H1 (cell line): ENCODE measurements around the gene TMEM44. TPM values are rescaled to one million over a fixed set of nuclear protein-coding genes. Genes with fewer than 3 reads are reported as not detected.

Source experiments
- CTCF ChIA-PET: fragments of 300-600 bp; sonication (Branson Sonifier 250); formaldehyde crosslinking; loops from one replicate; lab custom pipeline; 2021; ENCODE audit not compliant: partially characterized antibody; lab: Charles Lee
- POLR2A ChIA-PET: fragments of 300-600 bp; sonication (Branson Sonifier 250); formaldehyde crosslinking; loops from one replicate; lab custom pipeline; 2021; ENCODE audit warnings: inconsistent platforms; ENCODE audit not compliant: partially characterized antibody; lab: Charles Lee
- DNase-seq, 2 experiments: peaks; one replicate each; pipeline versions ENCODE4 v3.0.0 to v3.0.0-alpha.2; 2010 to 2022; ENCODE audit warnings: low spot score in 2 of 2, low read depth in 1 of 2, mixed read lengths in 1 of 2
- FAIRE-seq: peaks from 2 replicates; lab custom pipeline; 2011; peaks lifted over from hg19 to GRCh38; lab: Jason Lieb, UNC
- H2AFZ ChIP-seq: 2 replicates; pipeline ENCODE4 v1.8.1; 2012; ENCODE audit warnings: low read length, inconsistent platforms
- H2AK5ac ChIP-seq: 2 replicates; pipeline ENCODE4 v1.6.1; 2013; ENCODE audit warnings: low read depth, low read length
- H2BK120ac ChIP-seq: replicated peaks from 2 replicates; pipeline ENCODE3; 2013; ENCODE audit warnings: low read depth, low read length, inconsistent platforms
- H2BK12ac ChIP-seq: 2 replicates; pipeline ENCODE4 v1.6.1; 2013; ENCODE audit warnings: low read depth, low read length
- H2BK15ac ChIP-seq: 2 replicates; pipeline ENCODE4 v1.6.1; 2013; ENCODE audit warnings: low read length
- H2BK20ac ChIP-seq: 2 replicates; pipeline ENCODE4 v1.6.1; 2013; ENCODE audit warnings: low read length
- H2BK5ac ChIP-seq: 2 replicates; pipeline ENCODE4 v1.6.1; 2013; ENCODE audit warnings: low read depth, low read length
- H3K14ac ChIP-seq: 2 replicates; pipeline ENCODE4 v1.6.1; 2013; ENCODE audit warnings: inconsistent platforms; ENCODE audit not compliant: insufficient read length
- H3K18ac ChIP-seq: 2 replicates; pipeline ENCODE4 v1.6.1; 2013; ENCODE audit warnings: low read length; ENCODE audit errors: extremely low read depth
- H3K23ac ChIP-seq: 2 replicates; pipeline ENCODE4 v1.6.1; 2013; ENCODE audit warnings: inconsistent platforms; ENCODE audit not compliant: insufficient read length
- H3K23me2 ChIP-seq: 2 replicates; pipeline ENCODE4 v1.6.1; 2013; ENCODE audit warnings: low read depth, low read length
- H3K27ac ChIP-seq: 2 replicates; pipeline ENCODE4 v1.6.1; 2011; ENCODE audit warnings: low read depth, low read length, inconsistent platforms
- H3K27me3 ChIP-seq, 4 experiments: replicated peaks in 1 of 4; 1 replicate in 1 of 4; 2 replicates in 3 of 4; pipeline versions ENCODE4 v1.6.1 to v1.8.1; 2011 to 2013; ENCODE audit warnings: low read length in 3 of 4, mild to moderate bottlenecking in 3 of 4, inconsistent platforms in 2 of 4, mixed read lengths in 2 of 4, moderate library complexity in 1 of 4; ENCODE audit not compliant: control insufficient read depth in 3 of 4, insufficient read depth in 3 of 4; ENCODE audit errors: extremely low read depth in 1 of 4
- H3K36me3 ChIP-seq, 4 experiments: 2 replicates each; pipeline versions ENCODE4 v1.6.1 to v1.8.1; 2011 to 2013; ENCODE audit warnings: mild to moderate bottlenecking in 4 of 4, low read length in 3 of 4, moderate library complexity in 2 of 4, control low read depth in 1 of 4, inconsistent platforms in 1 of 4; ENCODE audit not compliant: insufficient read depth in 4 of 4, control insufficient read depth in 2 of 4
- H3K4ac ChIP-seq: replicated peaks from 2 replicates; pipeline ENCODE3; 2013; ENCODE audit warnings: low read length, low read depth, mixed read lengths, inconsistent platforms; ENCODE audit not compliant: insufficient read length
- H3K4me1 ChIP-seq, 4 experiments: replicated peaks in 1 of 4; 1 replicate in 1 of 4; 2 replicates in 3 of 4; pipeline versions ENCODE4 v1.6.1 to v1.8.1; 2011 to 2013; ENCODE audit warnings: low read length in 3 of 4, inconsistent platforms in 2 of 4, mixed read lengths in 1 of 4; ENCODE audit not compliant: insufficient read depth in 4 of 4, control insufficient read depth in 3 of 4
- H3K4me2 ChIP-seq, 2 experiments: 2 replicates each; pipeline versions ENCODE4 v1.6.1 to v1.8.1; 2011 to 2013; ENCODE audit warnings: low read depth in 2 of 2, low read length in 2 of 2, control low read depth in 1 of 2, inconsistent platforms in 1 of 2, mild to moderate bottlenecking in 1 of 2; ENCODE audit not compliant: insufficient read depth in 1 of 2
- H3K4me3 ChIP-seq, 4 experiments: fragments of 200-600, 300-600 bp in 1 of 4; sonication (generic), shearing (Covaris generic), sonication (Bioruptor Twin) in 1 of 4; 2 replicates each; pipeline versions ENCODE4 v1.5.1 to v1.8.1; 2011 to 2016; ENCODE audit warnings: low read length in 4 of 4, low read depth in 3 of 4, control low read depth in 2 of 4, inconsistent platforms in 2 of 4, mild to moderate bottlenecking in 2 of 4, mixed read lengths in 1 of 4, moderate library complexity in 1 of 4; ENCODE audit not compliant: insufficient read depth in 2 of 4; ENCODE audit errors: extremely low read depth in 1 of 4
- H3K56ac ChIP-seq: replicated peaks from 2 replicates; pipeline ENCODE3; 2013; ENCODE audit warnings: low read depth, mild to moderate bottlenecking, mixed read lengths, low read length, inconsistent platforms; ENCODE audit not compliant: insufficient read length
- H3K79me1 ChIP-seq: 2 replicates; pipeline ENCODE4 v1.6.1; 2013; ENCODE audit warnings: low read depth, low read length, control low read depth
- H3K79me2 ChIP-seq, 2 experiments: 2 replicates each; pipeline versions ENCODE4 v1.6.1 to v1.8.1; 2012 to 2013; ENCODE audit warnings: low read length in 2 of 2, mild to moderate bottlenecking in 2 of 2, inconsistent platforms in 1 of 2; ENCODE audit not compliant: insufficient read depth in 2 of 2, control insufficient read depth in 1 of 2
- H3K9ac ChIP-seq, 4 experiments: replicated peaks in 1 of 4; 1 replicate in 1 of 4; 2 replicates in 3 of 4; pipeline versions ENCODE4 v1.6.1 to v1.8.1; 2011 to 2013; ENCODE audit warnings: low read depth in 3 of 4, low read length in 3 of 4, control low read depth in 2 of 4, mild to moderate bottlenecking in 2 of 4, moderate library complexity in 2 of 4, inconsistent platforms in 1 of 4; ENCODE audit errors: extremely low read depth in 1 of 4
- H3K9me3 ChIP-seq, 2 experiments: 2 replicates each; pipeline versions ENCODE4 v1.6.1 to v1.8.1; 2012 to 2013; ENCODE audit warnings: mild to moderate bottlenecking in 2 of 2, moderate library complexity in 2 of 2, control low read depth in 1 of 2, inconsistent platforms in 1 of 2, low read depth in 1 of 2, low read length in 1 of 2, mixed read lengths in 1 of 2; ENCODE audit not compliant: insufficient read depth in 2 of 2
- H4K20me1 ChIP-seq, 2 experiments: replicated peaks in 1 of 2; 2 replicates each; pipeline versions ENCODE3 to v1.8.1; 2011 to 2013; ENCODE audit warnings: inconsistent platforms in 2 of 2, low read length in 2 of 2, mild to moderate bottlenecking in 1 of 2; ENCODE audit not compliant: insufficient read depth in 2 of 2, control insufficient read depth in 1 of 2
- H4K5ac ChIP-seq: 2 replicates; pipeline ENCODE4 v1.6.1; 2013; ENCODE audit warnings: low read length, low read depth, mixed read lengths, inconsistent platforms; ENCODE audit not compliant: insufficient read length
- H4K8ac ChIP-seq: 2 replicates; pipeline ENCODE4 v1.8.0; 2013; ENCODE audit warnings: mild to moderate bottlenecking, moderate library complexity, low read length, inconsistent platforms; ENCODE audit not compliant: insufficient read depth; ENCODE audit errors: extremely low read depth
- H4K91ac ChIP-seq: replicated peaks from 2 replicates; pipeline ENCODE3; 2013; ENCODE audit warnings: low read length, mixed read lengths, inconsistent platforms; ENCODE audit not compliant: insufficient read length
- CBX5 ChIP-seq: fragments of 300-800, 300-1000 bp; sonication (generic); IDR thresholded peaks from 2 replicates; pipeline ENCODE4 v1.7.1; 2016; ENCODE audit warnings: antibody characterized with exemption, low read length, low read depth
- CTCF ChIP-seq, 3 experiments: IDR thresholded peaks; 1 replicate in 2 of 3; 2 replicates in 1 of 3; pipeline versions ENCODE4 v1.5.1 to v1.6.1; 2011; ENCODE audit warnings: low read length in 3 of 3, mild to moderate bottlenecking in 3 of 3, inconsistent platforms in 2 of 3, low read depth in 1 of 3, moderate library complexity in 1 of 3; ENCODE audit not compliant: insufficient read depth in 1 of 3; ENCODE audit errors: control extremely low read depth in 1 of 3
- TEAD4 ChIP-seq: IDR thresholded peaks from 2 replicates; pipeline ENCODE4 v1.6.1; 2012; ENCODE audit warnings: low read depth, low read length, inconsistent platforms, mixed read lengths
- ZNF274 ChIP-seq: IDR thresholded peaks from 2 replicates; pipeline ENCODE4 v1.7.0; 2012; ENCODE audit warnings: low read length, borderline replicate concordance; ENCODE audit errors: extremely low read depth
- WGBS, 2 experiments: shearing (Covaris generic) in 1 of 2; methylation state at CpG; one replicate each; pipeline versions ENCODE4 v1.1.6 to v1.1.7; 2013 to 2015; ENCODE audit warnings: low lambda C conversion rate in 2 of 2, mixed read lengths in 2 of 2, inconsistent platforms in 1 of 2, low coverage in 1 of 2, missing lambda C conversion rate in 1 of 2; ENCODE audit not compliant: insufficient replicate concordance in 2 of 2, insufficient coverage in 1 of 2, insufficient read length in 1 of 2; ENCODE audit errors: extremely low coverage in 1 of 2, missing lambda C conversion rate in 1 of 2; 5-methylcytosine and 5-hydroxymethylcytosine counted together
- polyA plus RNA-seq, 7 experiments: library from polyadenylated mRNA; depleted of rRNA in 3 of 7; stranded (reverse) in 5 of 7; unstranded in 2 of 7; fragments of >200 nt in 5 of 7; fragments of 200-250 nt in 2 of 7; gene quantifications; 1 replicate in 5 of 7; 2 replicates in 1 of 7; 4 replicates in 1 of 7; pipeline versions ENCODE4 v1.2.1 to v1.2.3, GENCODE V29; 2011 to 2013; ENCODE audit warnings: missing spikeins in 2 of 7, mixed read lengths in 2 of 7
- total RNA-seq: library from RNA; stranded (reverse); fragmentation: NEBNext Ultra II Directional; extraction: Animal tissue kit (Norgen Biotek cat#: 25700); gene quantifications from 2 replicates; pipeline ENCODE4 v1.2.1, GENCODE V29; 2021

The TMEM44 gene
- total and polyA plus RNA-seq, 2 of the 8 experiments (the other 6 are each of a cell fraction or from before 2014, with no cell fraction given) = 14.0 to 16.7 TPM

GRCh38 chr3:194661946-194662345 lies 28.7 kb upstream of the TMEM44 start:
- Histone ChIP-seq H2BK20ac (no peak overlapping the region), H4K8ac (no peak overlapping the region), H3K14ac (no peak overlapping the region), H3K79me2 (no peaks in the 10 kb centered on the region), H2AK5ac (no peak overlapping the region), H3K27ac (no peak overlapping the region), H3K79me1 (no peaks in the 10 kb centered on the region), H4K91ac (no peak overlapping the region), H3K36me3 (peaks cover 15 to 54% (median 43%) of the 10 kb centered on the region in 4 experiments), H2BK5ac (no peak overlapping the region), H3K56ac (no peak overlapping the region), H2BK120ac (no peak overlapping the region), H4K5ac (no peak overlapping the region), H3K4ac (no peak overlapping the region), H2BK15ac (no peak overlapping the region), H3K9me3 (no peaks in the 10 kb centered on the region), H3K27me3 (no peaks in the 10 kb centered on the region), H2BK12ac (no peak overlapping the region), H3K23me2 (no peaks in the 10 kb centered on the region), H3K4me1 (no peaks in the 10 kb centered on the region), H3K4me3 (no peak overlapping the region), H4K20me1 (peaks cover 0 to 3% of the 10 kb centered on the region in 2 experiments), H2AFZ (no peak overlapping the region), H3K9ac (peak overlapping the region in 1 of 4 experiments; percentile 49; a peak in 1 of 7 replicates), H3K4me2 (no peak overlapping the region), H3K23ac (no peak overlapping the region), H3K18ac (no peak overlapping the region)
- 77% methylated on average over 6 of the region's 6 CpGs; no CpG with 5 or more reads in 1 of the 2 experiments for WGBS, 2 experiments
- TF ChIP-seq CTCF (IDR thresholded peaks at IDR 0.05; ENCODE audit: control extremely low read depth in 1 of 3, insufficient read depth in 1 of 3, low read depth in 1 of 3, low read length in 3 of 3) (no peak), ZNF274 (no peak), TEAD4 (no peak), CBX5 (no peak)
- no peak for DNase-seq
- FAIRE-seq = no peak
- ChIA-PET CTCF (interaction anchor here (1.5 to 6.6 kb wide), 2 partner anchors 9 to 20 kb away, joined by 3 to 44 read pairs; partner anchors contain the start of gene LSG1), POLR2A (interaction anchor here (2.6 kb wide), 1 partner anchor 10 kb away, joined by 8 read pairs; the partner anchor contains the start of gene LSG1)
